Right forelimb (tissue), 1 donor: Measurements from ENCODE around the gene ZNF507.

Experiments used
- DNase-seq: peaks from one replicate; pipeline ENCODE4 v3.0.0-alpha.2; 2018

Gene ZNF507

DNA sequence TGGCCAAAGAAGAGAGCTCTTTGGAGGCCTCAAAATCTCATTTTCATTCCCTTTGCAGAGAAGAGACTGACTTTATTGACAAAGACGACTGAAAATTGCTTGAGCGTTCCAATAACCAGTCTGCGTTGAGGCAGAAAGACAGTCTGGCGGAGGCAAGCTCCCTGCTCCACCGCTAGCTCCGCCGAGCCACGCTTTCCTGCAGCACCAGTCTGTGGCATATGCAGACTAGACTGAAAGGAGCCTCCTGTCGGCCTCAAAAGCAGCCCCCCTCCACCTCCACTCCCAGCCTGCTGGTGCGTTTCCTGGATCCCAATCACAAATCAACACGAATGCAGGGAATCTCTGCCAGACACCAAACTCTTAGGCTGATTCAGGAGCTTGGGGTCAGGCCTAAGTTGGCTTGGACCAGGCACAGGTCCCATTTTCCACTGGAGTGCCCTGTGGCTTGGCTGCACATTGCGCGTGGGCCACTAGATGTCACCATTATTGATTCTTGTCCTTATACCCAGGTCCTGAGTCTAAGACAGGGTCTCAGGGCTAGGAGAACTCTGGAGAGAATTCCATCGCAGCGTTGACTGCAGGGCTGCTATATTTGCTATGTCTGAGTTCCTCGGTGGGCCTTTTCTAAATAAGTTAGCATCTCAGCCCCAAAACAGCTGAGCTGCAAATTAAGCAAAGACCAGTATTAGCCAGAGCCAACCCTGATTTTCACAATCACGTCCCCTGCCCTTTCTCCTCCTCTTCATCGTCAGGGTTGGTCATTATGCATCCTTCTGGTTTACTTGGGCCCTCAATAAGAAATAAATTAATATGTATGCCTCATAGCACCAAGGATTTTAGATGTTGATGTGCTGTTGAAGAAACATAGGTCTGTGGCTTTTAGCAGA is 5.2 kb upstream of the ZNF507 start:
- peak; percentile 63 for DNase-seq

- DNase-seq: no peak
Measured at GRCh38 chr19:32342695-32343094, 2.7 kb upstream of the ZNF507 start.

DNA sequence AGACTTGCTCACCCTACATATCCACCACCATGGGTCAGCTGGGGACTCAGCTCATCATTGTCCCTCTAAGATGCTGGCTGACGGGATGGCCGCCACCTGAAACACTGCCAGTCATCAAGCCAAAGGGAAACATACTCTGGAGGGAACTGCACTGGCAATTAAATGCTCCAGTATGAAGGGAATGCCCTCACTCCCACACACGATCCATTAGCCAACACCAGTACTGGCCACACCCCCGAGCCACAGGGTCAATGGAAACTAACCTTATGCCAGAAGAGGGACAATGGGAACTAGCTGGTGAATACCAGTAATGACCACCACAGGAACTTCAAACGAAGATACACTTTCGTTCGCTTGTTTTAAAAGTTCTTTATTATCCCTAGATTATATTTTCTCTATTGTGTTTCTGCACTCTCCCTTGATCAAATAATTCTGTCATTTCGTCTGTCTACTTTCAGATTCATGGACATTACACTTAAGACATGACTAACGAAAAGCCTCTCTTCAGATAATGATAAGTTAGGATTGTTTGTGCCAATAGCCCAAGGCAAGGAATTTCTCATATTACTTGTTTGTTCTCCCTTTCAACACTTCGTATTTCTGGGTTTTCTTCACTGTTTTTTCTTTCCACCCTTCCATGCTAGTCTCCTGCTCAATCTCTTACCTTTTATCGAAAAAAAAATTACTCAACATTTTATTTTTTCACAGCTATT is 1.7 kb upstream of the ZNF507 start:
- DNase-seq: no peak

- no peak for DNase-seq
Measured at GRCh38 chr19:32346901-32347300, 1.5 kb downstream of the ZNF507 start.

GRCh38 chr19:32347573-32347972 is 2.2 kb downstream of the ZNF507 start:
- DNase-seq: no peak

- DNase-seq: no peak
Measured at GRCh38 chr19:32349051-32349450, 3.6 kb downstream of the ZNF507 start.

DNA sequence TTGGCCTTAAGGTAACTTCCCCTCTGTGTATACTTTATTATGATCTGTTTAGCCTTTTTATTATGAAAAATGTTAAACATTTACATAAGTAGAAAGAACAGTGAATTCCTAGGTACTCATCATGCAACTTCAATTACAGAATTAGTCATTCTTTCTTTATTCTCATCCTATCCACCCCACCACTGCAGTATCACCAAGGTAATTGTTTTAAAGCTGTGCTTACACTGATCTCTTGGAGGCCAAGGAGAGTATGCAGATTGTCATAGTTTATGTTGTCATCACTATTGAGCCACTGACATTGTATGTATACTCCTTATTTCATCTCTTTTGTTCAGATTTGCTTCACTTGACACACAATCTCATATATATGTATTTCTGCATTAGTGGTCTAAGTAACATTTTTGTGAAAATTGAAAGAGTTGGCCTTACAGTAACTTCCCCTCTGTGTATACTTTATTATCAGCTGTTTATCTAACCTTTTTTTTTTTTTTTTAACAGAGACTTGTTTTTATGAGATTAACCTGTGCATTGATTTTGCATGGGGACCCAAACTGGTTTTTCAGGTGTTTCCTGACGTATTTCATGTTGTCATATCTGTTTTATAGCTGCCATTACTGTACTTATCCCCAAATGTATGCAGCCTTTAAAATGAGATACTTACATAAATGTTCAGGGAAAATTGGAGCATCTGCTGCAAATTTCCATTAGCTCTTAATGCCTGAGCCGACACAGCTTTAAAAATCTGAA is 4.5 kb downstream of the ZNF507 start:
- no peak for DNase-seq

GRCh38 chr19:32350471-32350865 is 5.1 kb downstream of the ZNF507 start:
- DNase-seq: no peak

DNA sequence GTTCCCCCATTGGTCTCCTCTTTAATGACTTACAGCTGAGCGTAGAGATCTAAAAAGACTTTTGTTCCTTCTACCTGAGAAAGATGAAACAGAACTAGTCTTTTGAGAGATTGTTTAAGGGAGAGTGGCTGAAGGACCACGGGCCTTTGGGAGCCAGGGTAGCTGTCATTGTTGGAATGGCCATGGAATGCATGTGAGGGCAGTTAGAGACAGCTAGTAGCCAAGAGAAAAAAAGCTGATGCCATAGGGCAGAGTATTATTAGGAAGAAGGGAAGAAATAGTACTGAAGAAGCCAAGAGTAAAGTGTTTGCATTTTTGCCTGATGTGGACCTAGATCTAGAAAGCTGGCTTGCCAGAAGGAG is 5.6 kb downstream of the ZNF507 start:
- DNase-seq: no peak

DNA sequence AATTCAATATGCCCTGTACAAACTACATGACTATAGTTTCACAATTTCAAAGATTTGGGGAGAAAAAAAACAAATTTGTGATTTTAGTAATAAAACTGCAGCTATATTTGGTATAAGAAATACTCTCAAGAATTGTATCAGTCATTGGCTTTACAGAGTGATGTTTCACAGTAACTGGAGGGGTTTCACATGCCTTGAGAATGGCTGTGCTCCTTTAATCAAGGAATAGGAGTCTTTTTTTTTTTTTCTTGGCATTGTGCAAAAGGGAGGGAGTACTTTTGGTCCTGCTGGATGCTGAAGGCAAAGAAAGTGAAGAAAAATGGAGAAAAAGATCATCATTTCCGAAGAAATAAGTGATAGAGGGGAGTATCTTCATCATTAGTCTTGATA is 6.8 kb downstream of the ZNF507 start:
- no peak for DNase-seq

GRCh38 chr19:32354345-32354744 is 8.9 kb downstream of the ZNF507 start:
- no peak for DNase-seq

GRCh38 chr19:32355309-32355708 is 9.9 kb downstream of the ZNF507 start:
- no peak for DNase-seq

DNA sequence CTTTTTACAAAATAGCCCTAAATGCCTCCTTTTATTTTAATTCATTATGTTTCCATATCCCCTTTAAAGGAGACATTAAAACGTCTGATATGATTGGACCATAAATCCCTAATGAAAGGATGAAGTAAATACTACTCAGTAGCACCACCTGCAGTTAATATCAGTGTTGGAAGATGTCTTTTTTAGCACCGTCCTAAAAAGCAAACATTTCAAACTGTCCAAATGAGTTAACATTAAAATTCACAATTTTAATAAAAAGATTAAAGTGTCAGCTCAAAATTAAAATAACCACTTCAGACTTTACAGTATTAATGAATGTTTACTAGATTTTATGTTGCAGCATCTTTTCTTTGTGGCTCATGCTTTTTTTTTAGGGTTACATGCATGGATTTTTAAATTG is 12.3 kb downstream of the ZNF507 start:
- no peak for DNase-seq

DNA sequence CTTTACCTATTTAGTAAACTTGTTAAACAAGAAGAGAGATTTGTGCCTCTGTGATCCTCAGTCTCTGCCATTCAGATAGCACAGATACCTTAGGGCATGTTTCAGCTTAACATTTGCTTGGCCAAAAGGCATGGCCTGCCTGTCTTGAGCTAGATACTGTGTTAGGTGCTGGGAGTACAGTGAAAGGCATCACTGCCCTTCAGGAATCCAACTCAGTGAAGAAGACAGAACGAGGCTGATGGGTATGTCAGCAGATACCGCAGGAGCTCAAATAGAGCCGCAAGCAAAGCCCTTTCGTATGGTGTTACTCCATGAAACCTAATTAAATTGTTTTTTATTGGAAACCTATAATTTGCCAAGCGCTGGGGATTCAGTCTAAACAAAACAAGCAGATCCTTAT is 12.9 kb downstream of the ZNF507 start:
- no peak for DNase-seq

- no peak for DNase-seq
Measured at GRCh38 chr19:32359581-32359980, 14.2 kb downstream of the ZNF507 start.

DNA sequence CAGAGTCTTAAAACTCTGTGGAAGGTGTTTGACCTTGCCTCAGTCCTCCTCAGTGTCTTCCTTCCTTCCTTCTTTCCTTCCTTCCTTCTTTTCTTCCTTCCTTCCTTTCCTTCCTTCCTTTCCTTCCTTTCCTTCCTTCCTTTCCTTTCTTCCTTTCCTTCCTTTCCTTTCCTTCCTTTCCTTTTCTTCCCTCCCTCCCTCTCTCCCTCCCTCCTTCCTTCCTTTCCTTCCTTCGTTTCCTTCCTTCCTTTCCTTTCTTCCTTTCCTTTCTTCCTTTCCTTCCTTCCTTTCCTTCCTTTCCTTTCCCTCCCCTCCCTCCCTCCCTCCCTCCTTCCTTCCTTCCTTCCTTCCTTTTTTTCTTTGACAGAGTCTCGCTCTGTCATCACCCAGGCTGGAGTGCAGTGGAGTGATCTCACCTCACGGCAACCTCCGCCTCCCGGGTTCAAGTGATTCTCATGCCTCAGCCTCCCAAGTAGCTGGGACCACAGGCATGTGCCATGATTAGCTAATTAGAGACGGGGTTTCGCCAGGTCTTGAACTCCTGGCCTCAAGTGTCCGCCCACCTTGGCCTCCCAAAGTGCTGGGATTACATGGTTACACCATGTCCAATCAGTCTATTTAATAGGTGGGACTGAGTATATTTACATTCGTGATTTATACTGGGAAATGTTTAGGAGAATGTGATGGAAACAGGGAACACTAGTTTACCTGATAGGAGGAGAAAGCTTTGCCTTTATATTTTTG is 16.3 kb downstream of the ZNF507 start:
- no peak for DNase-seq

GRCh38 chr19:32362318-32362691 is 16.9 kb downstream of the ZNF507 start:
- no peak for DNase-seq

GRCh38 chr19:32363175-32363574 is 17.8 kb downstream of the ZNF507 start:
- DNase-seq: no peak

DNA sequence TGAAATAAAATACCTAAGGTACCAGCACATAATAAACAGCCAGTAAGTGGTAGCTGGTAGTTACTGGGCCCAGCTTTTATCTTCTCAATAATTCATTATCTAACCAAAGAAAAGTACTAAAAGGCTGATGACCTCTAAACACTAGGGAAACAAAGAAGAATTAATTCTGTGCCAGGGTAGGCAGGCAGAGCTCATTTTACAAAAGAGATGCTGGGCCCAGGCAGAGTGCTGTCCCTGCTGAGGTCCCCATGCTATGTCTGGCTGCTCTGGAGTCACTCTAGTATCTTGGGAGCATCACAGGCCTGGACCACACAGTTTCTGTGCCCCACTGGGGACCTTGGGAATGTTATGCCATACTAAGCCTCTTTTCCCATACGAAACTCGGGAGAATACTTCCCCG is 18.2 kb downstream of the ZNF507 start:
- DNase-seq: no peak

DNA sequence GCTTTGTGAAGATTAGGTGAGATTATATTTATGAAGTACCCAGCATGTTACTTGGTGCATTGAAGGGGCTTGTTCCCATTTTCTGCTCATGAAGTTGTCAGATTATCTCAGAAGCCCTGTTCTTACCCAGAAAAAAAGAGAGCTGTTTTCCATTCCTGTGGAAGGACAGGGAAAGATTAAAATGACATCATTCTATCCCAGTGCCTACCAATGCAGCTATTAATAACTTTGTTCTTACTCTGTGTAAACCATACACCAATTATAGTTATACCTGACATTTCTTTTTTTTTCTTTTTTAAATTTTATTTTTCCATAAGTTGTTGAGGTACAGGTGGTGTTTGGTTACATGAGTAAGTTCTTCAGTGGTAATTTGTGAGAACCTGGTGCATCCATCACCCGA is 18.6 kb downstream of the ZNF507 start:
- no peak for DNase-seq

DNA sequence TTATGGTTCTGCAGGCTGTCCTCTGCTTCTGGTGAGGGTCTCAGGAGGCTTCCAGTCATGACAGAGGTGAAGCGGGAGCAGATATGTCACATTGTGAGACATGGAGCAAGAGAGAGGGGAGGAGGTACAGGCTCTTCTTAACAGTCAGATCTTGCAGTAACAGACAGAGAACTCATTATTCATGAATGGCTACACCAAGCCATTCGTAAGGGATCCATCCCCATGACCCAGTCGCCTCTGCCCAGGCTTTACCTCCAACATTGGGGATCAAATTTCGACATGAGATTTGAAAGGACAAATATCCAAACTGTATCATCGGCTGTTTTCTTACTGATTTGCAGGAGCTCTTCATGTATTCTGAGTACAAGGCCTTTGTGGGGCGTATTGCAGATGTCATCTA is 21.7 kb downstream of the ZNF507 start:
- DNase-seq: no peak

DNA sequence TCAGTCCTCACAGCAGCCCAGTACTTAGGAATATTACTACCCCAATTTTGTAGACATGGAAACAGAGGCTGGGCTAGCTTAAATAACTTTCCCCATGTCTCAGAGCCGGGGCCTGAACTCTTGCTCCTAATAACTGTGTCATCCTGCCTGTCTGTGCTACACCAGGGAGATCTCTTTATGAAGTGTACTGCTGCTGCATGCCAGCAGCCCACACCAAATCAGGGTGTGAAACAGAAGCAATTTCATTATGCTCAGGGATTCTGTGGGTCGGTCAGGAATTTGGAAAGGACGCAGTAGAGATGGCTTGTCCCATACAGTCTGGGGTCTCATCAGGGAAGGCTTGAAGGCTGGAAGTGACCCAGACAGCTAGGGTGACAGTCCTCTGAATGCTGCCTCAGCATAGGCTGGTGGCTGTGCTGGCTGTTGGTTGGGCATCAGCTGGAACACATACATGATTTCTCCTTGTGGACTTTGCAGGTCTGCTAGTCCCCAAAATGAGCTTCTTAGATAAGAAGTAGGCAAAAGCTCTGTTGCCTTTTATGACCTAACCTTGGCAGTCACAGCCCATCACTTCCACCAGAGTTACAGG is 22.6 kb downstream of the ZNF507 start:
- DNase-seq: no peak

- DNase-seq: no peak
Measured at GRCh38 chr19:32368787-32369186, 23.4 kb downstream of the ZNF507 start.
